ENCODE measurements around the gene SLC1A7. TPM values are rescaled to one million over a fixed set of nuclear protein-coding genes. Genes with fewer than 3 reads are reported as not detected.

The SLC1A7 gene
- polyA plus RNA-seq, 1 experiment: 0.63 TPM

GRCh38 chr1:53128401-53128800, 14.0 kb downstream of the SLC1A7 start:
- ChIA-PET POLR2A (no interaction called here), CTCF (interaction anchor here (1.5 kb wide), 1 partner anchor 10 kb away, joined by 3 read pairs; no protein-coding TSS in a partner anchor)
- Histone ChIP-seq H3K4me3 (ENCODE audit: low read depth, low read length) (no peak overlapping the region), H3K27me3 (ENCODE audit: control insufficient read depth, insufficient read depth, low read length) (no peaks in the 10 kb centered on the region), H3K36me3 (ENCODE audit: control insufficient read depth, insufficient read depth, low read length) (no peaks in the 10 kb centered on the region)
- no peak for TF ChIP-seq CTCF (IDR thresholded peaks at IDR 0.05; ENCODE audit: insufficient read depth, low read depth, low read length)
- DNase-seq (ENCODE audit: low read depth): no peak

GRCh38 chr1:53127546-53127945, 14.9 kb downstream of the SLC1A7 start:
- ChIA-PET CTCF (interaction anchor here (1.5 kb wide), 1 partner anchor 10 kb away, joined by 3 read pairs; no protein-coding TSS in a partner anchor), POLR2A (no interaction called here)
- Histone ChIP-seq H3K4me3 (ENCODE audit: low read depth, low read length) (no peak overlapping the region), H3K27me3 (ENCODE audit: control insufficient read depth, insufficient read depth, low read length) (no peaks in the 10 kb centered on the region), H3K36me3 (ENCODE audit: control insufficient read depth, insufficient read depth, low read length) (no peaks in the 10 kb centered on the region)
- TF ChIP-seq CTCF (IDR thresholded peaks at IDR 0.05; ENCODE audit: insufficient read depth, low read depth, low read length): no peak
- no peak for DNase-seq (ENCODE audit: low read depth)

- Histone ChIP-seq H3K4me3 (ENCODE audit: low read depth, low read length) (no peak overlapping the region), H3K27me3 (ENCODE audit: control insufficient read depth, insufficient read depth, low read length) (no peaks in the 10 kb centered on the region), H3K36me3 (ENCODE audit: control insufficient read depth, insufficient read depth, low read length) (no peaks in the 10 kb centered on the region)
- no peak for DNase-seq (ENCODE audit: low read depth)
- ChIA-PET CTCF (no interaction called here), POLR2A (no interaction called here)
- TF ChIP-seq CTCF (IDR thresholded peaks at IDR 0.05; ENCODE audit: insufficient read depth, low read depth, low read length): no peak
Observed at GRCh38 chr1:53126495-53126894, 15.9 kb downstream of the SLC1A7 start.

- CTCF ChIA-PET: interaction anchor here (1.2 kb wide), 1 partner anchor 51 kb away, joined by 3 read pairs; no protein-coding TSS in a partner anchor
- no peak for DNase-seq (ENCODE audit: low read depth)
- no peak for TF ChIP-seq CTCF (IDR thresholded peaks at IDR 0.05; ENCODE audit: insufficient read depth, low read depth, low read length)
Observed at GRCh38 chr1:53125623-53126360, 16.6 kb downstream of the SLC1A7 start.

GRCh38 chr1:53125122-53125521, 17.3 kb downstream of the SLC1A7 start:
- ChIA-PET CTCF (interaction anchor here (1.2 kb wide), 1 partner anchor 52 kb away, joined by 3 read pairs; no protein-coding TSS in a partner anchor), POLR2A (no interaction called here)
- Histone ChIP-seq H3K4me3 (ENCODE audit: low read depth, low read length) (no peak overlapping the region), H3K27me3 (ENCODE audit: control insufficient read depth, insufficient read depth, low read length) (no peaks in the 10 kb centered on the region), H3K36me3 (ENCODE audit: control insufficient read depth, insufficient read depth, low read length) (no peaks in the 10 kb centered on the region)
- no peak for TF ChIP-seq CTCF (IDR thresholded peaks at IDR 0.05; ENCODE audit: insufficient read depth, low read depth, low read length)
- no peak for DNase-seq (ENCODE audit: low read depth)

More at GRCh38 chr1:53125623-53126360, 16.6 kb downstream of the SLC1A7 start:
- Histone ChIP-seq H3K4me3 (ENCODE audit: low read depth, low read length) (no peak overlapping the region), H3K27me3 (ENCODE audit: control insufficient read depth, insufficient read depth, low read length) (no peaks in the 10 kb centered on the region), H3K36me3 (ENCODE audit: control insufficient read depth, insufficient read depth, low read length) (no peaks in the 10 kb centered on the region)
- POLR2A ChIA-PET: no interaction called here

All from BJ (cell line).